GM23248 (cell line): ENCODE results near the gene MYH14. TPM values are rescaled to one million over a fixed set of nuclear protein-coding genes. Genes with fewer than 3 reads are reported as not detected.

ENCODE experiments used
- DNase-seq: peaks from one replicate; pipeline ENCODE4 v3.0.0-alpha.2; 2015
- H2AFZ ChIP-seq: fragments of 200-600 bp; sonication (generic); 2 replicates; pipeline ENCODE4 v1.6.1; 2016; ENCODE audit warnings: antibody characterized with exemption
- H3F3A ChIP-seq: fragments of 200-600 bp; sonication (generic); 2 replicates; pipeline ENCODE4 v1.6.1; 2016; ENCODE audit warnings: mild to moderate bottlenecking, antibody characterized with exemption, mixed run types; ENCODE audit not compliant: insufficient read depth
- H3K27ac ChIP-seq: fragments of 200-600 bp; sonication (generic); 2 replicates; pipeline ENCODE4 v1.5.1; 2016; ENCODE audit warnings: mild to moderate bottlenecking
- H3K27me3 ChIP-seq: fragments of 200-600 bp; sonication (generic); replicated peaks from 2 replicates; pipeline ENCODE4 v1.6.1; 2016; ENCODE audit warnings: mild to moderate bottlenecking; ENCODE audit not compliant: insufficient read depth
- H3K36me3 ChIP-seq: fragments of 200-600 bp; sonication (generic); 2 replicates; pipeline ENCODE4 v1.6.1; 2016; ENCODE audit warnings: low read depth, mild to moderate bottlenecking
- H3K4me1 ChIP-seq: fragments of 200-600 bp; sonication (generic); 2 replicates; pipeline ENCODE4 v1.6.1; 2016; ENCODE audit warnings: mild to moderate bottlenecking; ENCODE audit not compliant: insufficient read depth
- H3K4me2 ChIP-seq: fragments of 200-600 bp; sonication (generic); one replicate; pipeline ENCODE4 v1.6.1; 2016; ENCODE audit warnings: mild to moderate bottlenecking; ENCODE audit not compliant: unreplicated experiment
- H3K4me3 ChIP-seq: fragments of 200-600 bp; sonication (generic); 2 replicates; pipeline ENCODE4 v1.5.1; 2016; ENCODE audit warnings: mild to moderate bottlenecking
- H3K79me2 ChIP-seq: fragments of 200-600 bp; sonication (generic); 2 replicates; pipeline ENCODE4 v1.6.1; 2016; ENCODE audit warnings: mild to moderate bottlenecking; ENCODE audit not compliant: insufficient read depth
- H3K9ac ChIP-seq: fragments of 200-600 bp; sonication (generic); 2 replicates; pipeline ENCODE4 v1.6.1; 2016; ENCODE audit warnings: mild to moderate bottlenecking
- H3K9me2 ChIP-seq: fragments of 200-600 bp; sonication (generic); 2 replicates; pipeline ENCODE4 v1.6.1; 2016; ENCODE audit warnings: mixed run types, mild to moderate bottlenecking, moderate library complexity; ENCODE audit not compliant: insufficient read depth
- H3K9me3 ChIP-seq: fragments of 200-600 bp; sonication (generic); one replicate; pipeline ENCODE4 v1.6.1; 2017; ENCODE audit warnings: low read depth
- H4K20me1 ChIP-seq: fragments of 200-600 bp; sonication (generic); 2 replicates; pipeline ENCODE4 v1.6.0; 2016; ENCODE audit not compliant: insufficient read depth
- EZH2 ChIP-seq: fragments of 200-600 bp; sonication (generic); IDR thresholded peaks from 2 replicates; pipeline ENCODE4 v1.6.1; 2018; ENCODE audit warnings: antibody characterized with exemption, mild to moderate bottlenecking; ENCODE audit not compliant: insufficient read depth, poor library complexity, severe bottlenecking
- EZH2phosphoT487 ChIP-seq: fragments of 200-600 bp; sonication (generic); IDR thresholded peaks from 2 replicates; pipeline ENCODE4 v1.6.1; 2018; ENCODE audit warnings: antibody characterized with exemption, moderate library complexity, mild to moderate bottlenecking, low read depth; ENCODE audit not compliant: insufficient read depth
- WGBS, 2 experiments: methylation state at CpG; one replicate each; pipeline ENCODE4 v1.1.6; 2015 to 2017; ENCODE audit warnings: low lambda C conversion rate in 2 of 2, low coverage in 1 of 2; ENCODE audit errors: missing lambda C conversion rate in 2 of 2; 5-methylcytosine and 5-hydroxymethylcytosine counted together
- in situ Hi-C: fragments of 300-500 bp; cut with MboI; formaldehyde crosslinking; loops from 2 replicates; pipeline ENCODE4 v1.15.0; 2020
- polyA plus RNA-seq: library from polyadenylated mRNA; unstranded; fragments of >200 nt; fragmentation: Nextera tagmentation; extraction: Ambion mirVana; gene quantifications from 2 replicates; pipeline ENCODE4 v1.2.1, GENCODE V29; 2016
- total RNA-seq: library from RNA; depleted of rRNA; stranded (reverse); fragments of >200 nt; shearing (Covaris generic); gene quantifications from 2 replicates; pipeline ENCODE4 v1.2.3, GENCODE V29; 2014; rRNA removed

Gene MYH14
- total RNA-seq (not detected in 2 replicates), polyA plus RNA-seq (not detected in 2 replicates)

- peak; percentile 63 for DNase-seq
- Histone ChIP-seq H3K27ac (no peak within 1 kb of the TSS), H3K4me3 (no peak within 1 kb of the TSS), H3K27me3 (peaks cover 32% of the 10 kb centered on the region), H3K9me2 (no peaks in the 10 kb centered on the region), H3K9ac (no peak within 1 kb of the TSS), H2AFZ (no peak within 1 kb of the TSS), H3K9me3 (no peaks in the 10 kb centered on the region), H4K20me1 (no peaks in the 10 kb centered on the region), H3F3A (no peaks in the 10 kb centered on the region), H3K36me3 (no peaks in the 10 kb centered on the region), H3K4me1 (no peaks in the 10 kb centered on the region), H3K4me2 (no peak within 1 kb of the TSS), H3K79me2 (no peaks in the 10 kb centered on the region)
- WGBS, 2 experiments = 6 to 9% methylated on average over 45 to 76 of the region's 78 CpGs
- TF ChIP-seq EZH2 (no peak), EZH2phosphoT487 (no peak)
- in situ Hi-C loops = no loop called here
Observed at GRCh38 chr19:50203281-50204080, at the start of gene MYH14. MYH14 (plus strand) TSS chr19:50203622; CDS start chr19:50210366, 6,744 bp downstream.

GRCh38 chr19:50154529-50154928 is 48.9 kb upstream of the MYH14 start:
- Histone ChIP-seq H3K4me1 (no peaks in the 10 kb centered on the region), H3K36me3 (no peaks in the 10 kb centered on the region), H3K9me2 (no peaks in the 10 kb centered on the region), H2AFZ (no peak overlapping the region), H3K9ac (no peak overlapping the region), H3K4me2 (no peak overlapping the region), H3K4me3 (no peak overlapping the region), H3K27ac (no peak overlapping the region), H3K79me2 (no peaks in the 10 kb centered on the region), H3F3A (no peaks in the 10 kb centered on the region), H3K9me3 (no peaks in the 10 kb centered on the region), H4K20me1 (no peaks in the 10 kb centered on the region), H3K27me3 (no peaks in the 10 kb centered on the region)
- TF ChIP-seq EZH2phosphoT487 (no peak), EZH2 (no peak)
- in situ Hi-C loops = no loop called here
- no peak for DNase-seq
- 17 to 57% methylated on average over 4 to 16 of the region's 16 CpGs for WGBS, 2 experiments

GRCh38 chr19:50155520-50156109 is 47.8 kb upstream of the MYH14 start:
- Histone ChIP-seq H3K9me2 (no peaks in the 10 kb centered on the region), H3K27ac (no peak overlapping the region), H3K79me2 (no peaks in the 10 kb centered on the region), H3K9ac (no peak overlapping the region), H4K20me1 (no peaks in the 10 kb centered on the region), H3K9me3 (no peaks in the 10 kb centered on the region), H3K4me2 (no peak overlapping the region), H3K27me3 (no peaks in the 10 kb centered on the region), H3K4me1 (no peaks in the 10 kb centered on the region), H2AFZ (no peak overlapping the region), H3F3A (no peaks in the 10 kb centered on the region), H3K36me3 (no peaks in the 10 kb centered on the region), H3K4me3 (no peak overlapping the region)
- no peak for DNase-seq
- no peak for TF ChIP-seq EZH2
- TF ChIP-seq EZH2phosphoT487 = no peak
- WGBS, 2 experiments = 40 to 43% methylated on average over 8 of the region's 8 CpGs
- in situ Hi-C loops = no loop called here

GRCh38 chr19:50158577-50158976 is 44.8 kb upstream of the MYH14 start:
- H3K9me3 ChIP-seq = no peaks in the 10 kb centered on the region
- no peaks in the 10 kb centered on the region for H3K27me3 ChIP-seq
- H3K9ac ChIP-seq = no peak overlapping the region
- no peaks in the 10 kb centered on the region for H3K79me2 ChIP-seq
- no peak overlapping the region for H3K4me2 ChIP-seq
- H3K9me2 ChIP-seq = no peaks in the 10 kb centered on the region
- H3K36me3 ChIP-seq = no peaks in the 10 kb centered on the region
- TF ChIP-seq EZH2 = no peak
- no peak for TF ChIP-seq EZH2phosphoT487
- H3F3A ChIP-seq = no peaks in the 10 kb centered on the region
- in situ Hi-C loops = no loop called here
- no peaks in the 10 kb centered on the region for H3K4me1 ChIP-seq
- no peak for DNase-seq
- no peak overlapping the region for H3K27ac ChIP-seq
- H2AFZ ChIP-seq = no peak overlapping the region
- no peaks in the 10 kb centered on the region for H4K20me1 ChIP-seq
- no peak overlapping the region for H3K4me3 ChIP-seq
